ENCODE measurements around the gene SLC12A6. TPM values are rescaled to one million over a fixed set of nuclear protein-coding genes. Genes with fewer than 3 reads are reported as not detected.

Gene SLC12A6
- polyA plus RNA-seq, 4 donors, result 3.5 to 26.0 (median 5.8) TPM

GRCh38 chr15:34339946-34340345 is 2.4 kb upstream of the SLC12A6 start:
- Histone ChIP-seq H3K9me3 (ENCODE audit: control insufficient read depth in 2 of 2, insufficient read depth in 1 of 2, low read depth in 1 of 2, low read length in 1 of 2) (no peaks in the 10 kb centered on the region), H3K27ac (ENCODE audit: low read depth in 1 of 3, low read length in 2 of 3) (no peak overlapping the region), H3K4me1 (ENCODE audit: control insufficient read depth in 3 of 3, insufficient read depth in 2 of 3, low read depth in 1 of 3, low read length in 2 of 3) (peaks cover 0 to 9% (median 5%) of the 10 kb centered on the region in 3 donors), H3K27me3 (ENCODE audit: control insufficient read depth in 3 of 3, insufficient read depth in 3 of 3, low read length in 3 of 3) (no peaks in the 10 kb centered on the region), H3K36me3 (ENCODE audit: control insufficient read depth in 3 of 3, insufficient read depth in 2 of 3, low read depth in 1 of 3, low read length in 3 of 3) (peaks cover 0 to 11% (median 0%) of the 10 kb centered on the region in 3 donors), H3K4me3 (ENCODE audit: low read depth in 1 of 3, low read length in 3 of 3) (no peak overlapping the region)
- 92 to 96% (median 94%) methylated on average over 3 of the region's 3 CpGs for WGBS, 3 donors
- DNase-seq (no peak), FAIRE-seq (no peak)

- FAIRE-seq, result no peak
- Histone ChIP-seq H3K27ac (ENCODE audit: low read depth in 1 of 3, low read length in 2 of 3) (peak overlapping the region in 2 of 3 donors; percentile 33 to 36), H3K27me3 (ENCODE audit: control insufficient read depth in 3 of 3, insufficient read depth in 3 of 3, low read length in 3 of 3) (no peaks in the 10 kb centered on the region), H3K4me1 (ENCODE audit: control insufficient read depth in 3 of 3, insufficient read depth in 2 of 3, low read depth in 1 of 3, low read length in 2 of 3) (peaks cover 0 to 9% (median 5%) of the 10 kb centered on the region in 3 donors), H3K4me3 (ENCODE audit: low read depth in 1 of 3, low read length in 3 of 3) (peak overlapping the region in 2 of 3 donors; percentile 17 to 88), H3K36me3 (ENCODE audit: control insufficient read depth in 3 of 3, insufficient read depth in 2 of 3, low read depth in 1 of 3, low read length in 3 of 3) (peaks cover 0 to 11% (median 0%) of the 10 kb centered on the region in 3 donors), H3K9me3 (ENCODE audit: control insufficient read depth in 2 of 2, insufficient read depth in 1 of 2, low read depth in 1 of 2, low read length in 1 of 2) (no peaks in the 10 kb centered on the region)
- WGBS, 3 donors, result 78 to 83% (median 82%) methylated on average over 16 of the region's 16 CpGs
- DNase-seq, result no peak
Measured at GRCh38 chr15:34338347-34338746, 766 bp upstream of the SLC12A6 start.

GRCh38 chr15:34336991-34337556 is 507 bp downstream of the SLC12A6 start:
- peak overlapping the region; percentile 80 to 88 (median 81) for H3K4me3 ChIP-seq (ENCODE audit: low read depth in 1 of 3, low read length in 3 of 3)
- peak overlapping the region; percentile 52 to 92 (median 79) for H3K27ac ChIP-seq (ENCODE audit: low read depth in 1 of 3, low read length in 2 of 3)
- DNase-seq, result peak; percentile 24 to 25
- peaks cover 0 to 11% (median 0%) of the 10 kb centered on the region in 3 donors for H3K36me3 ChIP-seq (ENCODE audit: control insufficient read depth in 3 of 3, insufficient read depth in 2 of 3, low read depth in 1 of 3, low read length in 3 of 3)
- no peak for FAIRE-seq
- no peaks in the 10 kb centered on the region for H3K27me3 ChIP-seq (ENCODE audit: control insufficient read depth in 3 of 3, insufficient read depth in 3 of 3, low read length in 3 of 3)
- H3K4me1 ChIP-seq (ENCODE audit: control insufficient read depth in 3 of 3, insufficient read depth in 2 of 3, low read depth in 1 of 3, low read length in 2 of 3), result peaks cover 0 to 9% (median 4%) of the 10 kb centered on the region in 3 donors
- WGBS, 3 donors, result 1 to 2% (median 1%) methylated on average over 26 of the region's 26 CpGs
- H3K9me3 ChIP-seq (ENCODE audit: control insufficient read depth in 2 of 2, insufficient read depth in 1 of 2, low read depth in 1 of 2, low read length in 1 of 2), result no peaks in the 10 kb centered on the region

GRCh38 chr15:34336231-34336990 is 1.2 kb downstream of the SLC12A6 start:
- Histone ChIP-seq H3K9me3 (ENCODE audit: control insufficient read depth in 2 of 2, insufficient read depth in 1 of 2, low read depth in 1 of 2, low read length in 1 of 2) (no peaks in the 10 kb centered on the region), H3K4me1 (ENCODE audit: control insufficient read depth in 3 of 3, insufficient read depth in 2 of 3, low read depth in 1 of 3, low read length in 2 of 3) (peaks cover 0 to 3% (median 0%) of the 10 kb centered on the region in 3 donors), H3K36me3 (ENCODE audit: control insufficient read depth in 3 of 3, insufficient read depth in 2 of 3, low read depth in 1 of 3, low read length in 3 of 3) (peaks cover 0 to 6% (median 0%) of the 10 kb centered on the region in 3 donors), H3K4me3 (ENCODE audit: low read depth in 1 of 3, low read length in 3 of 3) (peak overlapping the region; percentile 80 to 88 (median 81)), H3K27ac (ENCODE audit: low read depth in 1 of 3, low read length in 2 of 3) (peak overlapping the region in 2 of 3 donors; percentile 79 to 92), H3K27me3 (ENCODE audit: control insufficient read depth in 3 of 3, insufficient read depth in 3 of 3, low read length in 3 of 3) (no peaks in the 10 kb centered on the region)
- WGBS, 3 donors, result 69 to 76% (median 76%) methylated on average over 16 of the region's 16 CpGs
- DNase-seq (no peak), FAIRE-seq (no peak)

GRCh38 chr15:34335176-34336032 is 2.2 kb downstream of the SLC12A6 start:
- Histone ChIP-seq H3K4me1 (ENCODE audit: control insufficient read depth in 3 of 3, insufficient read depth in 2 of 3, low read depth in 1 of 3, low read length in 2 of 3) (peaks cover 0 to 3% (median 0%) of the 10 kb centered on the region in 3 donors), H3K27me3 (ENCODE audit: control insufficient read depth in 3 of 3, insufficient read depth in 3 of 3, low read length in 3 of 3) (no peaks in the 10 kb centered on the region), H3K27ac (ENCODE audit: low read depth in 1 of 3, low read length in 2 of 3) (peak overlapping the region in 2 of 3 donors; percentile 16 to 88), H3K36me3 (ENCODE audit: control insufficient read depth in 3 of 3, insufficient read depth in 2 of 3, low read depth in 1 of 3, low read length in 3 of 3) (peaks cover 0 to 3% (median 0%) of the 10 kb centered on the region in 3 donors), H3K4me3 (ENCODE audit: low read depth in 1 of 3, low read length in 3 of 3) (peak overlapping the region in 1 of 3 donors; percentile 16), H3K9me3 (ENCODE audit: control insufficient read depth in 2 of 2, insufficient read depth in 1 of 2, low read depth in 1 of 2, low read length in 1 of 2) (no peaks in the 10 kb centered on the region)
- no peak for DNase-seq
- FAIRE-seq, result no peak
- 72 to 82% (median 72%) methylated on average over 3 of the region's 3 CpGs for WGBS, 3 donors

GRCh38 chr15:34334672-34335071 is 2.9 kb downstream of the SLC12A6 start:
- no peak overlapping the region for H3K4me3 ChIP-seq (ENCODE audit: low read depth in 1 of 3, low read length in 3 of 3)
- H3K9me3 ChIP-seq (ENCODE audit: control insufficient read depth in 2 of 2, insufficient read depth in 1 of 2, low read depth in 1 of 2, low read length in 1 of 2), result no peaks in the 10 kb centered on the region
- WGBS, 3 donors, result 18 to 36% (median 29%) methylated on average over 4 of the region's 4 CpGs
- no peaks in the 10 kb centered on the region for H3K36me3 ChIP-seq (ENCODE audit: control insufficient read depth in 3 of 3, insufficient read depth in 2 of 3, low read depth in 1 of 3, low read length in 3 of 3)
- peak overlapping the region in 1 of 3 donors; percentile 49 for H3K27ac ChIP-seq (ENCODE audit: low read depth in 1 of 3, low read length in 2 of 3)
- no peaks in the 10 kb centered on the region for H3K27me3 ChIP-seq (ENCODE audit: control insufficient read depth in 3 of 3, insufficient read depth in 3 of 3, low read length in 3 of 3)
- FAIRE-seq (no peak), DNase-seq (no peak)
- peaks cover 0 to 3% (median 0%) of the 10 kb centered on the region in 3 donors for H3K4me1 ChIP-seq (ENCODE audit: control insufficient read depth in 3 of 3, insufficient read depth in 2 of 3, low read depth in 1 of 3, low read length in 2 of 3)

GRCh38 chr15:34332553-34333120 is 4.9 kb downstream of the SLC12A6 start:
- FAIRE-seq, result no peak
- peaks cover 0 to 3% (median 0%) of the 10 kb centered on the region in 3 donors for H3K4me1 ChIP-seq (ENCODE audit: control insufficient read depth in 3 of 3, insufficient read depth in 2 of 3, low read depth in 1 of 3, low read length in 2 of 3)
- peak overlapping the region in 1 of 3 donors; percentile 41 for H3K27ac ChIP-seq (ENCODE audit: low read depth in 1 of 3, low read length in 2 of 3)
- DNase-seq, result no peak
- H3K4me3 ChIP-seq (ENCODE audit: low read depth in 1 of 3, low read length in 3 of 3), result no peak overlapping the region
- 91 to 95% (median 95%) methylated on average over 6 of the region's 6 CpGs for WGBS, 3 donors
- no peaks in the 10 kb centered on the region for H3K9me3 ChIP-seq (ENCODE audit: control insufficient read depth in 2 of 2, insufficient read depth in 1 of 2, low read depth in 1 of 2, low read length in 1 of 2)
- H3K36me3 ChIP-seq (ENCODE audit: control insufficient read depth in 3 of 3, insufficient read depth in 2 of 3, low read depth in 1 of 3, low read length in 3 of 3), result no peaks in the 10 kb centered on the region
- H3K27me3 ChIP-seq (ENCODE audit: control insufficient read depth in 3 of 3, insufficient read depth in 3 of 3, low read length in 3 of 3), result no peaks in the 10 kb centered on the region

GRCh38 chr15:34331809-34332208 is 5.8 kb downstream of the SLC12A6 start:
- FAIRE-seq, result no peak

More at GRCh38 chr15:34331809-34332208, 5.8 kb downstream of the SLC12A6 start:
- Histone ChIP-seq H3K36me3 (ENCODE audit: control insufficient read depth in 3 of 3, insufficient read depth in 2 of 3, low read depth in 1 of 3, low read length in 3 of 3) (no peaks in the 10 kb centered on the region), H3K27ac (ENCODE audit: low read depth in 1 of 3, low read length in 2 of 3) (no peak overlapping the region), H3K9me3 (ENCODE audit: control insufficient read depth in 2 of 2, insufficient read depth in 1 of 2, low read depth in 1 of 2, low read length in 1 of 2) (no peaks in the 10 kb centered on the region), H3K4me1 (ENCODE audit: control insufficient read depth in 3 of 3, insufficient read depth in 2 of 3, low read depth in 1 of 3, low read length in 2 of 3) (peaks cover 0 to under 1% (median 0%) of the 10 kb centered on the region in 3 donors), H3K27me3 (ENCODE audit: control insufficient read depth in 3 of 3, insufficient read depth in 3 of 3, low read length in 3 of 3) (no peaks in the 10 kb centered on the region), H3K4me3 (ENCODE audit: low read depth in 1 of 3, low read length in 3 of 3) (no peak overlapping the region)
- WGBS, 3 donors, result 71 to 80% (median 77%) methylated on average over 2 of the region's 2 CpGs
- DNase-seq, result no peak
